ENCODE measurements around the gene TMEM72.

The TMEM72 gene

DNA sequence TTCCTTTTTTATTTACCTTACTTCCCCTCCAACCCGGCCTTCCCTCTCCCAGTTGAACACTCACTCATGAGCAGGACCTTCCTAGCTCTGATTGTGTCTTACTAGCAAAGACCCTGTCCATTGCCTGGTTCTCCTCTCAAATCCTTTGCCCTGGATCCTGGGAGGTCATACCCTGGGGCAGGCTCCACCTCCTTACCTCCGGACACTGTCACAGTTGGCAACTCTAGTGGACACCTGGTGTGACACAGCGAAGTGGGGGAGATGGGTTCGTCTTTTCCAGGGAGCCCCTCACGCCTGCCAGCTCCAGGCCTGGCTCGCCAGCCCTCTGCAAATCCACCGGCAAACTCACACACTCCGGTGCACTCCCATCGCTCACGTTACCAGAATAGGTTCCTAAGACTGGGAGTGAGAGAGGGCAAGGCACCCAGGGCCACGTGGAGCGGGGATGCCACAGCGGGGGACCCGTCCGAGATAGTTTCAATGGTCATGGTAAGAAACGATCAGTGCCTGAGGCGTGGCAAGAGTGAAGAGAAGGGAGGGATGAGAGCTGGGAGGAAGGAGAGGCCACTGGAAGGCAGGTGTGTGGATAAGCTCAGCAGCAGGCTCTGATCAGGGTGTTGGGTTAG, 30.9 kb upstream of the TMEM72 start:
- TF ChIP-seq, protein P1, sequence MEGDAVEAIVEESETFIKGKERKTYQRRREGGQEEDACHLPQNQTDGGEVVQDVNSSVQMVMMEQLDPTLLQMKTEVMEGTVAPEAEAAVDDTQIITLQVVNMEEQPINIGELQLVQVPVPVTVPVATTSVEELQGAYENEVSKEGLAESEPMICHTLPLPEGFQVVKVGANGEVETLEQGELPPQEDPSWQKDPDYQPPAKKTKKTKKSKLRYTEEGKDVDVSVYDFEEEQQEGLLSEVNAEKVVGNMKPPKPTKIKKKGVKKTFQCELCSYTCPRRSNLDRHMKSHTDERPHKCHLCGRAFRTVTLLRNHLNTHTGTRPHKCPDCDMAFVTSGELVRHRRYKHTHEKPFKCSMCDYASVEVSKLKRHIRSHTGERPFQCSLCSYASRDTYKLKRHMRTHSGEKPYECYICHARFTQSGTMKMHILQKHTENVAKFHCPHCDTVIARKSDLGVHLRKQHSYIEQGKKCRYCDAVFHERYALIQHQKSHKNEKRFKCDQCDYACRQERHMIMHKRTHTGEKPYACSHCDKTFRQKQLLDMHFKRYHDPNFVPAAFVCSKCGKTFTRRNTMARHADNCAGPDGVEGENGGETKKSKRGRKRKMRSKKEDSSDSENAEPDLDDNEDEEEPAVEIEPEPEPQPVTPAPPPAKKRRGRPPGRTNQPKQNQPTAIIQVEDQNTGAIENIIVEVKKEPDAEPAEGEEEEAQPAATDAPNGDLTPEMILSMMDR (IDR thresholded peaks at IDR 0.05; ENCODE audit: control extremely low read depth, extremely low read depth, low read depth, missing control alignments), result no peak
- POLR2A ChIA-PET, result no interaction called here
- CTCF ChIA-PET, result interaction anchor here (1.4 to 4.1 kb wide), 3 partner anchors 17 to 1190 kb away, joined by 4 to 21 read pairs (median 8); no protein-coding TSS in a partner anchor
- DNase-seq (ENCODE audit: extremely low spot score), result no peak

DNA sequence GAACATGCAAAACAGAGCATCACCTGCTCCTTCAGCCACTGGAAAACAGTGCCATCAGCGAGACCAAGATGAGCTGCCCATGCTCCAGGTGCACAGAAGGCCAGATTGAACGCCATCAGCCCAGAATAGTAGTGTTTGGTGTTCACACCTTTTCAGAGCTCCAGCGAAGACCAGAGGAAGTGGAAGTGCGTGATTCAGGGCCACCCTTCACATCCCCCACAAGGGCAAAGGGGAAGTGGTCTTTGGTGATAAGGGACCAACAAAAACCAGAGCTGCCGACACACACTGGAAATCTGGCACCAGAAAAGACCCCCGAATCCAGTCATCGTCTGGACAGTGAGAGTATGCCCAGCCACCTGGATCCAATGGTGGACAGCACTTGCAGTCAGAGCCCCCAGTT, 29.5 kb upstream of the TMEM72 start:
- TF ChIP-seq, protein P1 (IDR thresholded peaks at IDR 0.05; ENCODE audit: control extremely low read depth, extremely low read depth, low read depth, missing control alignments), result no peak
- ChIA-PET POLR2A (no interaction called here), CTCF (interaction anchor here (1.4 to 4.1 kb wide), 3 partner anchors 18 to 1191 kb away, joined by 4 to 21 read pairs (median 13); no protein-coding TSS in a partner anchor)
- no peak for DNase-seq (ENCODE audit: extremely low spot score)

DNA sequence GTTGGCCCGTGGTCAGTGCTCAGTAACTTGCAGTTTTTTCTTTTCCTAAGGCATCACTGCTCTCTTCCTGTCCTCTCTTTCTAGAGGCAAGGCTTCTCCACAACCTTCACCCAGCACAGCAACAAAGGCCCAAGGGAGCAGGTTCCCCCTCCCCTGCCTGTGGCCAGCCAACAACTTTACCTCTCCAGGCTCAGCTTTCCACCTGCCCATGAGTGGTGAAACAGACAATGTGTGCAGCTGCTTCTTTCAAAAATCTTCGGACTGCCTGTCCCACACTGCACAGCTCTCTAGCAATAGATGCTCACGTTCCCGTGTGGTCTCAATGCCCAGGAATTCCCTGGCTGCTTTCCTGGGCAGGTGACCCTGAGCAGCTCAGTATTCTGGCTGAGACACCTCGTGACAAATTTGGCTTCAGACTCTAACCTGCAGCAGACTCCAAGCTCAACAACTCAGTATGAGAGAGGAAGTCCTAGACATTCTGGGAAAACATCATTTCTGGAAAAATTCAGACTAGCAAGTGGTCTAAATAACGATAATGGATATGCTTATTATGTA, 28.9 kb upstream of the TMEM72 start:
- ChIA-PET POLR2A (interaction anchor here (0.6 kb wide), 1 partner anchor 97 kb away, joined by 3 read pairs; no protein-coding TSS in a partner anchor), CTCF (interaction anchor here (3.1 to 4.1 kb wide), 2 partner anchors 19 to 23 kb away, joined by 13 to 21 read pairs; no protein-coding TSS in a partner anchor)
- TF ChIP-seq, protein P1 (IDR thresholded peaks at IDR 0.05; ENCODE audit: control extremely low read depth, extremely low read depth, low read depth, missing control alignments), result no peak
- DNase-seq (ENCODE audit: extremely low spot score), result no peak

DNA sequence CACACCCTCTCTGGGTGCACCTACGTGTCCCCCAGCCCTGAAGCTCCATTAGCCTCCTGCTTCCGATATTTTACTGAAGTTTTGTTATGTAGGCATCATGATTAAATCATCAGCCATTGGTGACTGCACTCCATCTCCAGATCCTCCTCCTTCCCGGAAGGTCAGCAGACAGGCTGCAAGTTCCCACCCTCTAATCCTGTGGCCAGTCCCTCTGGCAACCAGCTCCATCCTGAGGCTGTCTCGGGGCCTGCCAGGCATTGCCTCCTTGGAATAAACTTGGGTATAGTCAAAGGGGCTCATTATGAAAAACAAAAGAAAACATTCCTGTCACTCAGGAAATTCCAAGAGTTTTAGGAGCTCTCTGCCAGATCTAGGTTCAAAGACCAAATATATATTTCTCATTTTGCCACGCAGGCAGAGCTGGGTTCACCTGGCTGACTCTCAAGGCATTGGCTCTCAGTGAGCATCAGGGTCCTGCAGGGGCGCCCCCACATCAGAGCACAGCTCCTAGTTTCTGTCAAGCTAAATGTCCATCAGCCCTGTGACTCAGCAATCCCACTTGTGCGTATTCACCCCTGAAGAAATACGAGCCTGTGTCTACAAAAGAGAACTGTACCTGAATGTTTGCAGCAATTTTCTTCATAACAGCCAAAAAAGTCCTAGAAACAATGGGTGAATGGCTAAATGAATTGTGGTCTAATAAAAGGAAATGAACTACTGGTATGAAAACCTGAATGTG, 27.4 kb upstream of the TMEM72 start:
- POLR2A ChIA-PET, result no interaction called here
- CTCF ChIA-PET, result interaction anchor here (1.6 to 3.1 kb wide), 2 partner anchors 20 to 25 kb away, joined by 4 to 13 read pairs; no protein-coding TSS in a partner anchor
- no peak for DNase-seq (ENCODE audit: extremely low spot score)
- TF ChIP-seq, protein P1 (IDR thresholded peaks at IDR 0.05; ENCODE audit: control extremely low read depth, extremely low read depth, low read depth, missing control alignments), result no peak

DNA sequence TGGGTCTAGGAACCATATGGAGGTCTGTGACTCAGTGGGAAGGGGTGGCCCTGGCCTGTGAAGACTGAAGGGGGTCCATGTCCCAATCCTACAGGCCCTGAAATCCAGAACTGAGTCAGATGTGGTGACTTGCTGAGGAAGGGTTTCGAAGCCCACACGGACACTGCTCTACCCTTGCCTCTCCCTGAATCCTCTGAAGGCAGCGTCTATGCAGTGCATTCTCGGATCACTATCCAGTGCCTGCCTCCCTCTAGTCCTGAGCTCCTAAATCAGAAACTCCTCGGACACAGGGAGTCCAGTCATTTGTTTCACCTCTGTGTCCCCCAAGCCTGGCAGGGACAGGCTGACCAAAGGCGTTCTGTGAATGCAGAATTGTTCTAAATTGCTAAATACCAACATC, 25.4 kb upstream of the TMEM72 start:
- POLR2A ChIA-PET, result no interaction called here
- CTCF ChIA-PET, result interaction anchor here (1.7 kb wide), 1 partner anchor 11 kb away, joined by 5 read pairs; no protein-coding TSS in a partner anchor
- no peak for DNase-seq (ENCODE audit: extremely low spot score)
- TF ChIP-seq, protein P1 (IDR thresholded peaks at IDR 0.05; ENCODE audit: control extremely low read depth, extremely low read depth, low read depth, missing control alignments), result no peak

DNA sequence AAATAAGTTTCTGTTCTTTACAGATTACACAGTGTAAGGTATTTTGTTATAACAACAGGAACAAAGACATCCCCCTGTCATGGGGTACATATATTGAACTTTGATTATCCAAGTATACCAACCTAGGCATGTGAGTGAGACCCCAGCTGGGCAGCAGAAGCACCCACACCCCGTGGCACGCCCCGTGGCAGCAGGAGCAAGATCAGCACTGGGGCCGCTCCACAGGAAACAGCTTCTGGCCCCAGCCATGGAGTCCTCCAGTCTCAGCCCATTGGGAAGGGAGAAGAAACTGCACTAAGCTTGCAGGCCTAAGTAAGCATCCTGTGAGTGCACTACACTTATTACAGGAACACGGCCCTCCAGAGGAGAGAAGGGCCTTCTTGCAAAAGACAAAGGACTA, 24.2 kb upstream of the TMEM72 start:
- TF ChIP-seq, protein P1 (IDR thresholded peaks at IDR 0.05; ENCODE audit: control extremely low read depth, extremely low read depth, low read depth, missing control alignments), result no peak
- POLR2A ChIA-PET, result no interaction called here
- CTCF ChIA-PET, result interaction anchor here (1.3 to 1.7 kb wide), 2 partner anchors 12 to 29 kb away, joined by 4 to 5 read pairs; no protein-coding TSS in a partner anchor
- DNase-seq (ENCODE audit: extremely low spot score), result no peak

Data from GM10248 (cell line).